GM18526 (cell line): ENCODE results near the gene CPLX4.

ENCODE experiments used
- POLR2A ChIP-seq: IDR thresholded peaks from 3 replicates; pipeline ENCODE4 v1.6.1; 2011; ENCODE audit not compliant: insufficient read length; ENCODE audit errors: extremely low read depth

The CPLX4 gene

GRCh38 chr18:59268127-59268720, 50.2 kb downstream of the CPLX4 start:
- TF ChIP-seq POLR2A = no peak

- TF ChIP-seq POLR2A = no peak
Observed at GRCh38 chr18:59267503-59268126, 50.8 kb downstream of the CPLX4 start.

- no peak for TF ChIP-seq POLR2A
Observed at GRCh38 chr18:59266886-59267502, 51.5 kb downstream of the CPLX4 start.

GRCh38 chr18:59266459-59266858, 52.0 kb downstream of the CPLX4 start:
- TF ChIP-seq POLR2A = no peak

GRCh38 chr18:59265974-59266369, 52.5 kb downstream of the CPLX4 start:
- no peak for TF ChIP-seq POLR2A

GRCh38 chr18:59265246-59265973, 53.0 kb downstream of the CPLX4 start:
- TF ChIP-seq POLR2A = no peak

- no peak for TF ChIP-seq POLR2A
Observed at GRCh38 chr18:59264651-59265245, 53.7 kb downstream of the CPLX4 start.

GRCh38 chr18:59264121-59264571, 54.3 kb downstream of the CPLX4 start:
- TF ChIP-seq POLR2A = no peak

- no peak for TF ChIP-seq POLR2A
Observed at GRCh38 chr18:59263661-59264060, 54.8 kb downstream of the CPLX4 start.

GRCh38 chr18:59249199-59249774, 69.2 kb downstream of the CPLX4 start:
- TF ChIP-seq POLR2A = no peak

GRCh38 chr18:59246796-59247195, 71.7 kb downstream of the CPLX4 start:
- no peak for TF ChIP-seq POLR2A
